HepG2 (cell line): Measurements from ENCODE around the gene SNAI1. TPM values are rescaled to one million over a fixed set of nuclear protein-coding genes. Genes with fewer than 3 reads are reported as not detected.

Experiments used
- CBX5 ChIP-seq: sonication (generic); formaldehyde crosslinking; IDR thresholded peaks from 2 replicates; pipeline ENCODE4 v1.4.0; 2020; ENCODE audit warnings: missing genetic modification reagents, borderline replicate concordance
- CREM ChIP-seq, 2 experiments: sonication (generic) in 1 of 2; formaldehyde crosslinking in 1 of 2; IDR thresholded peaks; 2 replicates each; pipeline versions ENCODE4 v1.4.0 to v1.6.1; 2016 to 2020; ENCODE audit warnings: antibody characterized with exemption in 1 of 2, mild to moderate bottlenecking in 1 of 2, missing genetic modification reagents in 1 of 2
- MED8 ChIP-seq: sonication (generic); formaldehyde crosslinking; IDR thresholded peaks from 2 replicates; pipeline ENCODE4 v1.8.1; 2023; ENCODE audit warnings: mild to moderate bottlenecking, missing genetic modification reagents; ENCODE audit not compliant: insufficient replicate concordance
- MEIS2 ChIP-seq: sonication (generic); formaldehyde crosslinking; IDR thresholded peaks from 2 replicates; pipeline ENCODE4 v1.9.0; 2021; ENCODE audit warnings: mild to moderate bottlenecking, missing genetic modification reagents
- MXI1 ChIP-seq: IDR thresholded peaks from 3 replicates; pipeline ENCODE4 v1.6.1; 2012; ENCODE audit warnings: low read depth, low read length, inconsistent platforms, borderline replicate concordance
- MZF1 ChIP-seq: sonication (generic); formaldehyde crosslinking; IDR thresholded peaks from 2 replicates; pipeline ENCODE4 v1.8.1; 2023; ENCODE audit warnings: mild to moderate bottlenecking, missing genetic modification reagents, borderline replicate concordance
- TAF15 ChIP-seq: fragments of 200-400 bp; formaldehyde crosslinking; IDR thresholded peaks from one replicate; pipeline ENCODE4 v1.6.1; 2018; ENCODE audit warnings: mild to moderate bottlenecking, low read depth, low read length; ENCODE audit not compliant: poor library complexity, severe bottlenecking
- UBTF ChIP-seq: sonication (generic); formaldehyde crosslinking; IDR thresholded peaks from 2 replicates; pipeline ENCODE4 v1.4.0; 2020; ENCODE audit warnings: mild to moderate bottlenecking, missing genetic modification reagents
- YY1 ChIP-seq: IDR thresholded peaks from 2 replicates; pipeline ENCODE4 v1.6.1; 2011; ENCODE audit warnings: low read length, low read depth, moderate library complexity, mild to moderate bottlenecking; ENCODE audit not compliant: insufficient read depth, insufficient replicate concordance
- ZFP62 ChIP-seq: sonication (generic); formaldehyde crosslinking; IDR thresholded peaks from 2 replicates; pipeline ENCODE4 v1.4.0; 2020; ENCODE audit warnings: missing genetic modification reagents
- ZNF225 ChIP-seq: sonication (generic); formaldehyde crosslinking; IDR thresholded peaks from 2 replicates; pipeline ENCODE4 v1.4.0; 2020; ENCODE audit warnings: mild to moderate bottlenecking, missing genetic modification reagents
- ZNF281 ChIP-seq: sonication (generic); formaldehyde crosslinking; IDR thresholded peaks from 2 replicates; pipeline ENCODE4 v1.4.0; 2020; ENCODE audit warnings: missing genetic modification reagents, borderline replicate concordance
- ZNF407 ChIP-seq: sonication (generic); formaldehyde crosslinking; IDR thresholded peaks from one replicate; pipeline ENCODE4 v1.5.1; 2020; ENCODE audit warnings: mild to moderate bottlenecking, missing genetic modification reagents; ENCODE audit errors: not compliant biosample characterization
- polyA plus RNA-seq, 8 experiments: library from polyadenylated mRNA; depleted of rRNA in 3 of 8; stranded (reverse) in 7 of 8; unstranded in 1 of 8; fragments of >200 nt; fragmentation: Illumina TruSeq in 4 of 8; extraction: Trizol in 4 of 8; gene quantifications; 2 replicates each; pipeline versions ENCODE4 v1.2.1 to v1.2.3, GENCODE V29; 2011 to 2016; ENCODE audit warnings: low read depth in 4 of 8, missing spikeins in 1 of 8, mixed read lengths in 1 of 8; ENCODE audit not compliant: insufficient read depth in 1 of 8
- total RNA-seq, 5 experiments: library from RNA; depleted of rRNA; stranded (reverse); fragments of >200 nt; fragmentation: Illumina TruSeq; extraction: Trizol; gene quantifications; 2 replicates each; pipeline ENCODE4 v1.2.3, GENCODE V29; 2016; ENCODE audit warnings: low read depth in 1 of 5

Gene SNAI1
- total and polyA plus RNA-seq, 2 of the 13 experiments (the other 11 are each of a cell fraction or from before 2014, with no cell fraction given) = 1.3 to 1.4 TPM

GRCh38 chr20:49936153-49937026 is 46.4 kb upstream of the SNAI1 start, which contains the start of gene RNF114 (continued):
- TF ChIP-seq ZNF407 = peak; percentile 82
- TF ChIP-seq MXI1 = peak; percentile 79; the same call in 2 of the 3 replicates
- peak; percentile 65; the same call in 1 of the 2 replicates for TF ChIP-seq UBTF
- no peak for TF ChIP-seq ZFP62
- TF ChIP-seq CBX5 (CRISPR knock-in tag) = peak; percentile 11
- peak; percentile 90 for TF ChIP-seq ZNF225 (CRISPR knock-in tag)
- TF ChIP-seq MZF1 = 0 out of 2 replicates have a peak, but pooled peaks have one; percentile 17
- peak; percentile 56 for TF ChIP-seq ZNF281 (CRISPR knock-in tag)
- TF ChIP-seq MED8 (CRISPR knock-in tag) = peak; percentile 69
- TF ChIP-seq YY1 = peak; percentile 99
- peak; percentile 5; the same call in 1 of the 2 replicates for TF ChIP-seq MEIS2 (CRISPR knock-in tag)
- peak; percentile 67; the same call in 1 of the 2 replicates for TF ChIP-seq CREM (IDR thresholded peaks at IDR 0.05)
- no peak for TF ChIP-seq CREM (CRISPR knock-in tag; IDR thresholded peaks at IDR 0.05)
- TF ChIP-seq TAF15 = peak; percentile 89
